Endothelial cell of umbilical vein (primary cell): Measurements from ENCODE around the gene EXOC6B. TPM values are rescaled to one million over a fixed set of nuclear protein-coding genes. Genes with fewer than 3 reads are reported as not detected.

Experiments used
- BruUV-seq: library from RNA; stranded (reverse); fragments of 400-500 nt; replicated peaks from 2 replicates; lab custom pipeline; 2021; lab: Mats Ljungman, UMichigan
- CTCF ChIA-PET: fragments of 300-600, 350-600 bp; sonication (Branson Sonifier 250); formaldehyde crosslinking; loops from one replicate; lab custom pipeline; 2021; ENCODE audit warnings: antibody characterized with exemption, inconsistent platforms; lab: Charles Lee
- POLR2A ChIA-PET: fragments of 300-600, 350-600 bp; sonication (Branson Sonifier 250); formaldehyde crosslinking; loops from one replicate; lab custom pipeline; 2021; ENCODE audit warnings: antibody characterized with exemption, inconsistent platforms; lab: Charles Lee
- DNase-seq: peaks from one replicate; pipeline ENCODE4 v3.0.0-alpha.2; 2011; ENCODE audit warnings: low read depth, low spot score
- FAIRE-seq: peaks from 2 replicates; lab custom pipeline; 2011; peaks lifted over from hg19 to GRCh38; lab: Jason Lieb, UNC
- H2AFZ ChIP-seq: 2 replicates; pipeline ENCODE4 v1.6.0; 2012; ENCODE audit warnings: low read depth, low read length, control low read depth, inconsistent platforms
- H3K27ac ChIP-seq: 2 replicates; pipeline ENCODE4 v1.5.1; 2011; ENCODE audit warnings: low read depth, mild to moderate bottlenecking, control low read depth, low read length, moderate library complexity; ENCODE audit not compliant: insufficient read depth
- H3K27me3 ChIP-seq, 2 experiments: 2 replicates each; pipeline versions ENCODE4 v1.6.0 to v1.6.1; 2011; ENCODE audit warnings: low read length in 2 of 2, mixed read lengths in 1 of 2; ENCODE audit not compliant: control insufficient read depth in 2 of 2, insufficient read depth in 2 of 2
- H3K36me3 ChIP-seq, 2 experiments: 2 replicates in 1 of 2; 3 replicates in 1 of 2; pipeline ENCODE4 v1.5.1; 2011; ENCODE audit warnings: low read length in 2 of 2, mild to moderate bottlenecking in 1 of 2, moderate library complexity in 1 of 2; ENCODE audit not compliant: control insufficient read depth in 2 of 2, insufficient read depth in 2 of 2; ENCODE audit errors: extremely low read depth in 1 of 2
- H3K4me1 ChIP-seq: 3 replicates; pipeline ENCODE4 v1.5.1; 2011; ENCODE audit warnings: mild to moderate bottlenecking, low read length; ENCODE audit not compliant: control insufficient read depth, insufficient read depth; ENCODE audit errors: extremely low read depth
- H3K4me2 ChIP-seq: 2 replicates; pipeline ENCODE4 v1.6.1; 2011; ENCODE audit warnings: low read length, control low read depth, mixed read lengths; ENCODE audit not compliant: insufficient read depth
- H3K4me3 ChIP-seq, 3 experiments: fragments of 200-600 bp in 1 of 3; sonication (generic), shearing (Covaris generic) in 1 of 3; replicated peaks in 1 of 3; 2 replicates each; pipeline ENCODE4 v1.5.1; 2011 to 2016; ENCODE audit warnings: control low read depth in 3 of 3, low read length in 3 of 3, mild to moderate bottlenecking in 2 of 3, inconsistent platforms in 1 of 3, low read depth in 1 of 3, moderate library complexity in 1 of 3; ENCODE audit not compliant: insufficient read depth in 1 of 3
- H3K79me2 ChIP-seq: 2 replicates; pipeline ENCODE4 v1.6.0; 2012; ENCODE audit warnings: low read length, inconsistent platforms; ENCODE audit not compliant: control insufficient read depth, insufficient read depth
- H3K9ac ChIP-seq: replicated peaks from 2 replicates; pipeline ENCODE3; 2011; ENCODE audit warnings: low read length, control low read depth; ENCODE audit not compliant: insufficient read depth; ENCODE audit errors: extremely low read depth
- H3K9me1 ChIP-seq: replicated peaks from 3 replicates; pipeline ENCODE4 v1.6.0; 2011; ENCODE audit warnings: mild to moderate bottlenecking, low read length; ENCODE audit not compliant: control insufficient read depth, insufficient read depth; ENCODE audit errors: extremely low read depth
- H3K9me3 ChIP-seq: replicated peaks from 2 replicates; pipeline ENCODE4 v1.5.1; 2012; ENCODE audit warnings: low read length, inconsistent platforms; ENCODE audit not compliant: control insufficient read depth, insufficient read depth
- H4K20me1 ChIP-seq: replicated peaks from 2 replicates; pipeline ENCODE3; 2011; ENCODE audit warnings: mild to moderate bottlenecking, low read length; ENCODE audit not compliant: control insufficient read depth, insufficient read depth; ENCODE audit errors: extremely low read depth
- FOS ChIP-seq: IDR thresholded peaks from 2 replicates; pipeline ENCODE4 v1.6.1; 2011; ENCODE audit warnings: mild to moderate bottlenecking, low read length, moderate library complexity, borderline replicate concordance; ENCODE audit not compliant: insufficient read depth
- GATA2 ChIP-seq: IDR thresholded peaks from 2 replicates; pipeline ENCODE4 v1.7.0; 2011; ENCODE audit warnings: low read depth, mild to moderate bottlenecking, moderate library complexity, mixed read lengths, low read length; ENCODE audit not compliant: insufficient read length, insufficient read depth
- JUN ChIP-seq: IDR thresholded peaks from 2 replicates; pipeline ENCODE4 v1.6.1; 2011; ENCODE audit warnings: borderline replicate concordance, low read depth; ENCODE audit not compliant: insufficient read length, insufficient read depth
- MAX ChIP-seq: IDR thresholded peaks from 2 replicates; pipeline ENCODE4 v1.6.1; 2011; ENCODE audit not compliant: insufficient read depth, insufficient read length
- MYC ChIP-seq: IDR thresholded peaks from one replicate; pipeline ENCODE4 v1.6.1; 2011; ENCODE audit warnings: mild to moderate bottlenecking, low read depth, low read length
- POLR2A ChIP-seq: IDR thresholded peaks from 2 replicates; pipeline ENCODE4 v1.6.1; 2012; ENCODE audit warnings: low read depth, mild to moderate bottlenecking, control low read depth, low read length
- POLR2AphosphoS5 ChIP-seq: IDR thresholded peaks from 2 replicates; pipeline ENCODE4 v1.6.1; 2012; ENCODE audit warnings: low read depth, mild to moderate bottlenecking, control low read depth, low read length, moderate library complexity; ENCODE audit not compliant: insufficient read depth
- dilution Hi-C: fragments of 300-500 bp; cut with MboI; formaldehyde crosslinking; loops from one replicate; pipeline ENCODE4 v1.15.0; 2019; ENCODE audit warnings: low sequenced_read_pairs; ENCODE audit not compliant: extremely low pct_ligation_motif_present
- intact Hi-C: fragments of 100-400 bp; cut with micrococcal nuclease; formaldehyde crosslinking; loops from one replicate; pipeline ENCODE4 v1.10.0; 2022
- polyA plus RNA-seq, 4 experiments: library from polyadenylated mRNA; depleted of rRNA in 3 of 4; stranded (reverse) in 3 of 4; unstranded in 1 of 4; fragments of >200 nt; gene quantifications; 2 replicates each; pipeline versions ENCODE4 v1.2.1 to v1.2.3, GENCODE V29; 2011 to 2012; ENCODE audit warnings: missing spikeins in 1 of 4
- total RNA-seq: library from RNA; stranded (reverse); gene quantifications from 2 replicates; pipeline ENCODE4 v1.2.3, GENCODE V29; 2021
- TF ChIP-seq, protein P1 (sequence below), 2 donors: IDR thresholded peaks; 1 replicate in 1 of 2; 2 replicates in 1 of 2; pipeline ENCODE4 v1.5.1; 2011; ENCODE audit warnings: low read length in 2 of 2, mild to moderate bottlenecking in 2 of 2, moderate library complexity in 2 of 2, control low read depth in 1 of 2, inconsistent platforms in 1 of 2, low read depth in 1 of 2; ENCODE audit not compliant: insufficient read depth in 1 of 2; ENCODE audit errors: extremely low read depth in 1 of 2

Gene EXOC6B
- total and polyA plus RNA-seq, 2 donors (not counting 3 experiments of a cell fraction or from before 2014, with no cell fraction given): 10.8 to 34.8 TPM

DNA sequence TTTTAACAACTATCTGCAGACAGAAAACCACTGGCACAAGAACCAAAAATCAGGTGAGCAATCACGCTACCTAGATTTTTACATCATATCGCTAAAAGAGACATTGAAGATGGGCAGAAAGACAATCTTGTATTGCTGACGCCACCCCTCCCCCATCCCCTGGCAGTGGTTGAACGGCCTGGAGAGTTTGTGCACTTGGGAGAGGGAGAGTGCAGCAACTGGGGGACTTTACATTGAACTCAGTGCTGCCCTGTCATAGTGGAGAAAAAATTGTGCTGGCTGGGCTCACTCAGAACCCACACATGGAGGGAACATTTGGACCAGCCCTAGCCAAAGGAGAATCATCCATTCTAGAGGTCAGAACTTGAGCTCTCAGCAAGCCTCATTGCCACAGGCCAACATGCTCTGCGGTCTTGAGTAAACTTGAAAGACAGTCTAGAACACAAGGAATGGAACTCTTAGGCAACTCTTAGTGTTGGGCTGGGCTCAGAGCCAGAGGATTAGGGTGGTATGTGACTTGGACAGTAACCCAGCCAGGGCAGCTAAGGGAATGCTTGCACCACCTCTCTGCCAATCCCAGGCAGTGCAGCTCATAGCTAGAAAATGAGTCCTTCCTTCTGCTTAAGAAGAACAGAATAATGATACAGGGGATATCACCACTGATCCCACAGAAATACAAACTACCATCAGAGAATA, 458.2 kb downstream of the EXOC6B start:
- CTCF ChIA-PET: interaction anchor here (0.7 to 1.1 kb wide), 3 partner anchors 9 to 169 kb away, joined by 3 to 4 read pairs (median 3); no protein-coding TSS in a partner anchor
- POLR2A ChIA-PET: no interaction called here

More for the DNA sequence above, 458.2 kb downstream of the EXOC6B start:
- H3K9me1 ChIP-seq: no peaks in the 10 kb centered on the region
- no peaks in the 10 kb centered on the region for H3K79me2 ChIP-seq
- BruUV-seq: no TSS peak
- H3K36me3 ChIP-seq: no peaks in the 10 kb centered on the region
- dilution Hi-C loops (no loop called here), intact Hi-C loops (no loop called here)
- H3K4me1 ChIP-seq: no peaks in the 10 kb centered on the region
- H3K9me3 ChIP-seq: no peaks in the 10 kb centered on the region
- H3K27ac ChIP-seq: no peak overlapping the region
- no peak overlapping the region for H3K4me2 ChIP-seq
- peak; percentile 15 for DNase-seq
- TF ChIP-seq POLR2AphosphoS5: no peak
- TF ChIP-seq, protein P1, sequence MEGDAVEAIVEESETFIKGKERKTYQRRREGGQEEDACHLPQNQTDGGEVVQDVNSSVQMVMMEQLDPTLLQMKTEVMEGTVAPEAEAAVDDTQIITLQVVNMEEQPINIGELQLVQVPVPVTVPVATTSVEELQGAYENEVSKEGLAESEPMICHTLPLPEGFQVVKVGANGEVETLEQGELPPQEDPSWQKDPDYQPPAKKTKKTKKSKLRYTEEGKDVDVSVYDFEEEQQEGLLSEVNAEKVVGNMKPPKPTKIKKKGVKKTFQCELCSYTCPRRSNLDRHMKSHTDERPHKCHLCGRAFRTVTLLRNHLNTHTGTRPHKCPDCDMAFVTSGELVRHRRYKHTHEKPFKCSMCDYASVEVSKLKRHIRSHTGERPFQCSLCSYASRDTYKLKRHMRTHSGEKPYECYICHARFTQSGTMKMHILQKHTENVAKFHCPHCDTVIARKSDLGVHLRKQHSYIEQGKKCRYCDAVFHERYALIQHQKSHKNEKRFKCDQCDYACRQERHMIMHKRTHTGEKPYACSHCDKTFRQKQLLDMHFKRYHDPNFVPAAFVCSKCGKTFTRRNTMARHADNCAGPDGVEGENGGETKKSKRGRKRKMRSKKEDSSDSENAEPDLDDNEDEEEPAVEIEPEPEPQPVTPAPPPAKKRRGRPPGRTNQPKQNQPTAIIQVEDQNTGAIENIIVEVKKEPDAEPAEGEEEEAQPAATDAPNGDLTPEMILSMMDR (IDR thresholded peaks at IDR 0.05; ENCODE audit: extremely low read depth in 1 of 2, insufficient read depth in 1 of 2, low read depth in 1 of 2, low read length in 2 of 2): no peak
- no peak for TF ChIP-seq FOS
- TF ChIP-seq MAX: no peak
- TF ChIP-seq GATA2: no peak
- no peak for TF ChIP-seq POLR2A
- TF ChIP-seq JUN: no peak
- no peak for TF ChIP-seq MYC
- no peak overlapping the region for H3K4me3 ChIP-seq
- H3K9ac ChIP-seq: no peak overlapping the region
- no peak for FAIRE-seq
- H2AFZ ChIP-seq: no peak overlapping the region
- no peaks in the 10 kb centered on the region for H4K20me1 ChIP-seq
- H3K27me3 ChIP-seq: no peaks in the 10 kb centered on the region
